HCT116 (cell line): Measurements from ENCODE around the gene FGD5. TPM values are rescaled to one million over a fixed set of nuclear protein-coding genes. Genes with fewer than 3 reads are reported as not detected.

ENCODE experiments used
- ATAC-seq: fragments of 200-7000 bp; cut with Tn5 transposase; 2 replicates; pipeline ENCODE4 v1.9.1; 2020; ENCODE audit warnings: mild to moderate bottlenecking, moderate library complexity
- BruUV-seq: library from RNA; stranded (reverse); fragments of 400-500 nt; replicated peaks from 2 replicates; lab custom pipeline; 2021; lab: Mats Ljungman, UMichigan
- CTCF ChIA-PET: fragments of 300-600 bp; sonication (Branson Sonifier 250); formaldehyde crosslinking; loops from one replicate; lab custom pipeline; 2021; ENCODE audit warnings: antibody characterized with exemption; lab: Charles Lee
- POLR2A ChIA-PET: fragments of 300-600, 350-600 bp; sonication (Branson Sonifier 250); formaldehyde crosslinking; loops from one replicate; lab custom pipeline; 2021; ENCODE audit warnings: antibody characterized with exemption; lab: Charles Lee
- RAD21 ChIA-PET, 2 experiments: fragments of 300-600 bp; sonication (Branson Sonifier 250); formaldehyde crosslinking; loops; one replicate each; lab custom pipeline; 2023; ENCODE audit warnings: low total read pairs in 2 of 2; ENCODE audit not compliant: uncharacterized antibody in 2 of 2, unreplicated experiment in 2 of 2, low non-redundant PET in 1 of 2; lab: Charles Lee
- DNase-seq: peaks from one replicate; pipeline ENCODE4 v3.0.0-alpha.2; 2010; ENCODE audit warnings: low read depth, low spot score
- H2AFZ ChIP-seq: fragments of 200-600 bp; shearing (Covaris generic), sonication (generic); 2 replicates; pipeline ENCODE4 v1.6.1; 2017; ENCODE audit warnings: low read depth, mixed run types, mixed read lengths, antibody characterized with exemption, low read length; ENCODE audit not compliant: poor library complexity, severe bottlenecking
- H3K27ac ChIP-seq: 2 replicates; pipeline ENCODE4 v1.5.1; 2012; ENCODE audit warnings: low read depth, low read length
- H3K27me3 ChIP-seq: fragments of 200-600 bp; sonication (generic); 2 replicates; pipeline ENCODE4 v1.6.1; 2016; ENCODE audit warnings: mixed run types, low read length, mixed read lengths; ENCODE audit not compliant: insufficient read depth
- H3K36me3 ChIP-seq, 2 experiments: fragments of 200-500 bp in 1 of 2; fragments of 200-600 bp in 1 of 2; sonication (Bioruptor generic) in 1 of 2; sonication (generic) in 1 of 2; 2 replicates each; pipeline versions ENCODE4 v1.5.1 to v1.6.1; 2014 to 2016; ENCODE audit warnings: low read length in 2 of 2, inconsistent platforms in 1 of 2, mixed read lengths in 1 of 2, mixed run types in 1 of 2; ENCODE audit not compliant: insufficient read depth in 2 of 2, control insufficient read depth in 1 of 2
- H3K4me1 ChIP-seq, 2 experiments: fragments of 200-600 bp in 1 of 2; sonication (generic) in 1 of 2; 2 replicates each; pipeline versions ENCODE4 v1.5.1 to v1.6.1; 2012 to 2017; ENCODE audit warnings: low read length in 2 of 2, inconsistent platforms in 1 of 2, mild to moderate bottlenecking in 1 of 2, mixed read lengths in 1 of 2, mixed run types in 1 of 2, moderate library complexity in 1 of 2; ENCODE audit not compliant: insufficient read depth in 2 of 2, control insufficient read depth in 1 of 2
- H3K4me2 ChIP-seq: fragments of 200-600 bp; sonication (generic); 2 replicates; pipeline ENCODE4 v1.6.1; 2017; ENCODE audit warnings: mixed run types, low read length, mixed read lengths
- H3K4me3 ChIP-seq, 2 experiments: fragments of 200-600 bp in 1 of 2; sonication (generic) in 1 of 2; replicated peaks in 1 of 2; 2 replicates each; pipeline ENCODE4 v1.5.1; 2011 to 2016; ENCODE audit warnings: low read length in 2 of 2, control low read depth in 1 of 2, low read depth in 1 of 2, mild to moderate bottlenecking in 1 of 2, mixed read lengths in 1 of 2, mixed run types in 1 of 2
- H3K79me2 ChIP-seq: fragments of 200-600 bp; sonication (generic); 2 replicates; pipeline ENCODE4 v1.6.1; 2017; ENCODE audit warnings: mild to moderate bottlenecking, mixed run types, low read length, moderate library complexity, mixed read lengths; ENCODE audit not compliant: insufficient read depth
- H3K9ac ChIP-seq: fragments of 200-600 bp; sonication (generic); 2 replicates; pipeline ENCODE4 v1.6.1; 2016; ENCODE audit warnings: low read length, mixed read lengths
- H3K9me2 ChIP-seq: fragments of 200-600 bp; sonication (generic), shearing (Covaris generic); 2 replicates; pipeline ENCODE4 v1.6.1; 2017; ENCODE audit warnings: mixed run types, mild to moderate bottlenecking, moderate library complexity; ENCODE audit not compliant: insufficient read depth
- H3K9me3 ChIP-seq, 2 experiments: fragments of 200-500 bp in 1 of 2; fragments of 200-600 bp in 1 of 2; sonication (Bioruptor generic) in 1 of 2; sonication (generic) in 1 of 2; 2 replicates each; pipeline ENCODE4 v1.6.1; 2014 to 2017; ENCODE audit warnings: low read length in 2 of 2, mixed read lengths in 2 of 2, inconsistent platforms in 1 of 2, low read depth in 1 of 2, mild to moderate bottlenecking in 1 of 2, mixed run types in 1 of 2, moderate library complexity in 1 of 2; ENCODE audit not compliant: control insufficient read depth in 1 of 2, insufficient read depth in 1 of 2
- H4K20me1 ChIP-seq: fragments of 200-600 bp; sonication (generic), shearing (Covaris generic); 2 replicates; pipeline ENCODE4 v1.6.1; 2017; ENCODE audit warnings: mixed run types, mild to moderate bottlenecking, moderate library complexity; ENCODE audit not compliant: insufficient read depth
- CBX3 ChIP-seq: IDR thresholded peaks from 2 replicates; pipeline ENCODE4 v1.6.1; 2012; ENCODE audit warnings: low read depth
- CTCF ChIP-seq, 3 experiments: fragments of 200-600 bp in 1 of 3; sonication (generic) in 1 of 3; IDR thresholded peaks in 2 of 3; conservative IDR thresholded peaks in 1 of 3; 2 replicates each; pipeline ENCODE4 v1.5.1; 2012 to 2017; ENCODE audit warnings: low read depth in 2 of 3, low read length in 2 of 3, antibody characterized with exemption in 1 of 3, borderline replicate concordance in 1 of 3, control low read depth in 1 of 3, mild to moderate bottlenecking in 1 of 3, mixed read lengths in 1 of 3, mixed run types in 1 of 3, moderate library complexity in 1 of 3; ENCODE audit not compliant: insufficient read depth in 1 of 3
- ELF1 ChIP-seq: IDR thresholded peaks from 2 replicates; pipeline ENCODE4 v1.6.1; 2012; ENCODE audit warnings: low read depth, borderline replicate concordance
- EZH2 ChIP-seq: fragments of 200-600 bp; sonication (generic); IDR thresholded peaks from 2 replicates; pipeline ENCODE4 v1.6.1; 2017; ENCODE audit warnings: antibody characterized with exemption, mixed run types
- EZH2phosphoT487 ChIP-seq: fragments of 200-600 bp; IDR thresholded peaks from 2 replicates; pipeline ENCODE4 v1.6.1; 2018; ENCODE audit warnings: antibody characterized with exemption, borderline replicate concordance
- JUND ChIP-seq: IDR thresholded peaks from 2 replicates; pipeline ENCODE4 v1.6.1; 2012
- SIN3A ChIP-seq: IDR thresholded peaks from 2 replicates; pipeline ENCODE4 v1.6.1; 2012; ENCODE audit warnings: low read depth
- SP1 ChIP-seq: IDR thresholded peaks from 2 replicates; pipeline ENCODE4 v1.6.1; 2012; ENCODE audit warnings: low read depth
- SRF ChIP-seq: IDR thresholded peaks from 2 replicates; pipeline ENCODE4 v1.6.1; 2012; ENCODE audit warnings: low read depth
- YY1 ChIP-seq: IDR thresholded peaks from 2 replicates; pipeline ENCODE4 v1.6.1; 2011; ENCODE audit warnings: low read length, low read depth, moderate library complexity, mild to moderate bottlenecking; ENCODE audit not compliant: insufficient replicate concordance; ENCODE audit errors: extremely low read depth
- ZFX ChIP-seq: fragments of 450-650 bp; IDR thresholded peaks from 2 replicates; pipeline ENCODE4 v1.6.1; 2017
- intact Hi-C: fragments of 100-400 bp; cut with micrococcal nuclease; formaldehyde crosslinking; loops from 2 replicates; pipeline ENCODE4 v1.10.0; 2022
- total RNA-seq: library from RNA; stranded (reverse); gene quantifications from one replicate; pipeline ENCODE4 v1.2.1, GENCODE V29; 2021; ENCODE audit not compliant: unreplicated experiment

FGD5 gene
- total RNA-seq, 1 experiment from 2014 or later = 0.22 TPM

- no peak for TF ChIP-seq SIN3A
- TF ChIP-seq ELF1 = no peak
- TF ChIP-seq SRF = no peak
- TF ChIP-seq EZH2 = no peak
Observed at GRCh38 chr3:14797731-14798130, 21.0 kb upstream of the FGD5 start (continued).

GRCh38 chr3:14798231-14798630 is 20.5 kb upstream of the FGD5 start:
- no peaks in the 10 kb centered on the region for H3K79me2 ChIP-seq
- POLR2A ChIA-PET = no interaction called here
- CTCF ChIA-PET = interaction anchor here (0.9 kb wide), 1 partner anchor 17 kb away, joined by 3 read pairs; no protein-coding TSS in a partner anchor
- RAD21 ChIA-PET = no interaction called here
- no peak overlapping the region for H3K9ac ChIP-seq
- H3K4me1 ChIP-seq = peaks cover 0 to 2% of the 10 kb centered on the region in 2 experiments; a peak in 2 of 4 replicates
- no peak overlapping the region for H3K4me3 ChIP-seq
- no TSS peak for BruUV-seq
- no peak overlapping the region for H3K4me2 ChIP-seq
- H4K20me1 ChIP-seq = no peaks in the 10 kb centered on the region
- H3K9me2 ChIP-seq = no peaks in the 10 kb centered on the region
- DNase-seq (no peak), ATAC-seq (no peak)
- intact Hi-C loops = no loop called here
- TF ChIP-seq YY1 (no peak), ELF1 (no peak), SP1 (no peak), CBX3 (no peak), CTCF (IDR thresholded peaks at IDR 0.05 in 2 of 3, conservative IDR thresholded peaks at IDR 0.05 in 1 of 3; ENCODE audit: borderline replicate concordance in 1 of 3, insufficient read depth in 1 of 3, low read depth in 2 of 3, low read length in 2 of 3) (no peak), EZH2phosphoT487 (no peak), JUND (no peak), ZFX (no peak)
- no peaks in the 10 kb centered on the region for H3K27me3 ChIP-seq
- H3K36me3 ChIP-seq = no peaks in the 10 kb centered on the region
- no peak overlapping the region for H3K27ac ChIP-seq
- no peaks in the 10 kb centered on the region for H3K9me3 ChIP-seq
- H2AFZ ChIP-seq = no peak overlapping the region
